Measurements from ENCODE around the gene OR52I2.

Gene OR52I2

GRCh38 chr11:4581443-4581842, at the start of gene OR52I2:
Gene OR52I2, plus strand, starts transcription at chr11:4581743.
- Histone ChIP-seq H3K4me2 (no peak within 1 kb of the TSS), H3K36me3 (no peaks in the 10 kb centered on the region), H3K4me1 (no peaks in the 10 kb centered on the region), H3K27me3 (no peaks in the 10 kb centered on the region), H3K9ac (no peak within 1 kb of the TSS), H3K9me3 (no peaks in the 10 kb centered on the region), H4K20me1 (no peaks in the 10 kb centered on the region), H3K27ac (no peak within 1 kb of the TSS), H3K4me3 (no peak within 1 kb of the TSS)
- TF ChIP-seq Cebpa-rat (IDR thresholded peaks at IDR 0.05) = no peak

- Histone ChIP-seq H3K9me3 (no peaks in the 10 kb centered on the region), H3K27ac (no peak overlapping the region), H3K4me1 (no peaks in the 10 kb centered on the region), H3K9ac (no peak overlapping the region), H3K36me3 (no peaks in the 10 kb centered on the region), H3K4me2 (no peak overlapping the region), H3K4me3 (no peak overlapping the region), H4K20me1 (no peaks in the 10 kb centered on the region), H3K27me3 (no peaks in the 10 kb centered on the region)
- no peak for TF ChIP-seq Cebpa-rat (IDR thresholded peaks at IDR 0.05)
Measured at GRCh38 chr11:4539603-4540219, 41.8 kb upstream of the OR52I2 start.

- Histone ChIP-seq H3K4me2 (no peak overlapping the region), H3K4me3 (no peak overlapping the region), H3K9me3 (no peaks in the 10 kb centered on the region), H3K4me1 (no peaks in the 10 kb centered on the region), H4K20me1 (no peaks in the 10 kb centered on the region), H3K27ac (no peak overlapping the region), H3K36me3 (no peaks in the 10 kb centered on the region), H3K27me3 (no peaks in the 10 kb centered on the region), H3K9ac (no peak overlapping the region)
- TF ChIP-seq Cebpa-rat (IDR thresholded peaks at IDR 0.05) = no peak
Measured at GRCh38 chr11:4541071-4541470, 40.5 kb upstream of the OR52I2 start.

- Histone ChIP-seq H4K20me1 (no peaks in the 10 kb centered on the region), H3K9me3 (no peaks in the 10 kb centered on the region), H3K36me3 (no peaks in the 10 kb centered on the region), H3K27me3 (no peaks in the 10 kb centered on the region), H3K27ac (no peak overlapping the region), H3K4me2 (no peak overlapping the region), H3K4me1 (no peaks in the 10 kb centered on the region), H3K4me3 (no peak overlapping the region), H3K9ac (no peak overlapping the region)
- TF ChIP-seq Cebpa-rat (IDR thresholded peaks at IDR 0.05) = no peak
Measured at GRCh38 chr11:4543561-4543960, 38.0 kb upstream of the OR52I2 start.

GRCh38 chr11:4544891-4545290, 36.7 kb upstream of the OR52I2 start, which contains the start of gene OR52M1:
Gene OR52M1, plus strand, starts transcription at chr11:4545191. Its CDS starts 0 bp downstream, at chr11:4545191.
- Histone ChIP-seq H3K9ac (no peak within 1 kb of the TSS), H3K4me2 (no peak within 1 kb of the TSS), H3K4me3 (no peak within 1 kb of the TSS), H4K20me1 (no peaks in the 10 kb centered on the region), H3K27ac (no peak within 1 kb of the TSS), H3K9me3 (no peaks in the 10 kb centered on the region), H3K36me3 (no peaks in the 10 kb centered on the region), H3K4me1 (no peaks in the 10 kb centered on the region), H3K27me3 (no peaks in the 10 kb centered on the region)
- TF ChIP-seq Cebpa-rat (IDR thresholded peaks at IDR 0.05) = no peak

GRCh38 chr11:4546878-4547277, 34.7 kb upstream of the OR52I2 start:
- no peak overlapping the region for H3K4me3 ChIP-seq
- no peak overlapping the region for H3K4me2 ChIP-seq
- TF ChIP-seq Cebpa-rat (IDR thresholded peaks at IDR 0.05) = no peak
- H3K4me1 ChIP-seq = no peaks in the 10 kb centered on the region
- no peak overlapping the region for H3K9ac ChIP-seq
- H3K27ac ChIP-seq = no peak overlapping the region
- no peaks in the 10 kb centered on the region for H4K20me1 ChIP-seq
- no peaks in the 10 kb centered on the region for H3K27me3 ChIP-seq
- no peaks in the 10 kb centered on the region for H3K36me3 ChIP-seq
- peaks cover 14% of the 10 kb centered on the region for H3K9me3 ChIP-seq

- H3K4me1 ChIP-seq = no peaks in the 10 kb centered on the region
- H3K4me3 ChIP-seq = no peak overlapping the region
- peaks cover 14% of the 10 kb centered on the region for H3K9me3 ChIP-seq
- no peak overlapping the region for H3K4me2 ChIP-seq
- no peaks in the 10 kb centered on the region for H3K27me3 ChIP-seq
- no peaks in the 10 kb centered on the region for H3K36me3 ChIP-seq
- H4K20me1 ChIP-seq = no peaks in the 10 kb centered on the region
- H3K9ac ChIP-seq = no peak overlapping the region
- H3K27ac ChIP-seq = no peak overlapping the region
- no peak for TF ChIP-seq Cebpa-rat (IDR thresholded peaks at IDR 0.05)
Measured at GRCh38 chr11:4547416-4547815, 34.1 kb upstream of the OR52I2 start.

GRCh38 chr11:4551346-4551979, 30.1 kb upstream of the OR52I2 start:
- H3K27ac ChIP-seq = no peak overlapping the region
- peaks cover 14% of the 10 kb centered on the region for H3K9me3 ChIP-seq
- no peaks in the 10 kb centered on the region for H4K20me1 ChIP-seq
- no peak overlapping the region for H3K9ac ChIP-seq
- H3K36me3 ChIP-seq = no peaks in the 10 kb centered on the region
- H3K27me3 ChIP-seq = no peaks in the 10 kb centered on the region
- no peaks in the 10 kb centered on the region for H3K4me1 ChIP-seq
- TF ChIP-seq Cebpa-rat (IDR thresholded peaks at IDR 0.05) = no peak
- H3K4me2 ChIP-seq = no peak overlapping the region
- no peak overlapping the region for H3K4me3 ChIP-seq

- H3K9me3 ChIP-seq = peaks cover 9% of the 10 kb centered on the region; the same call in 1 of the 2 replicates
- H3K36me3 ChIP-seq = no peaks in the 10 kb centered on the region
- H3K4me1 ChIP-seq = no peaks in the 10 kb centered on the region
- no peaks in the 10 kb centered on the region for H3K27me3 ChIP-seq
- no peak overlapping the region for H3K27ac ChIP-seq
- TF ChIP-seq Cebpa-rat (IDR thresholded peaks at IDR 0.05) = no peak
- H3K9ac ChIP-seq = no peak overlapping the region
- no peak overlapping the region for H3K4me3 ChIP-seq
- no peak overlapping the region for H3K4me2 ChIP-seq
- no peaks in the 10 kb centered on the region for H4K20me1 ChIP-seq
Measured at GRCh38 chr11:4559527-4560440, 21.8 kb upstream of the OR52I2 start.

GRCh38 chr11:4560467-4560866, 21.1 kb upstream of the OR52I2 start:
- H3K4me2 ChIP-seq = no peak overlapping the region
- no peaks in the 10 kb centered on the region for H3K4me1 ChIP-seq
- no peak overlapping the region for H3K27ac ChIP-seq
- no peak for TF ChIP-seq Cebpa-rat (IDR thresholded peaks at IDR 0.05)
- H3K4me3 ChIP-seq = no peak overlapping the region
- H3K27me3 ChIP-seq = no peaks in the 10 kb centered on the region
- H3K9ac ChIP-seq = no peak overlapping the region
- no peaks in the 10 kb centered on the region for H4K20me1 ChIP-seq
- no peaks in the 10 kb centered on the region for H3K36me3 ChIP-seq
- H3K9me3 ChIP-seq = peaks cover 11% of the 10 kb centered on the region; the same call in 1 of the 2 replicates
